ENCODE results near the gene TMA7B. TPM values are rescaled to one million over a fixed set of nuclear protein-coding genes. Genes with fewer than 3 reads are reported as not detected.

TMA7B gene
- total and polyA plus RNA-seq, 10 donors: 0.29 to 4.2 (median 2.5) TPM

GRCh38 chr22:39988386-39989114 lies 28.4 kb downstream of the TMA7B start:
- WGBS, 5 donors: 69 to 81% (median 78%) methylated on average over 10 of the region's 10 CpGs
- intact Hi-C loops (cut with DNase I; ENCODE audit: low total_unique reads): no loop called here
- no peak for TF ChIP-seq POLR2A (IDR thresholded peaks at IDR 0.05)
- no peak for TF ChIP-seq POLR2AphosphoS5 (IDR thresholded peaks at IDR 0.05)
- no peak for TF ChIP-seq CTCF (IDR thresholded peaks at IDR 0.05 in 8 of 11, conservative IDR thresholded peaks at IDR 0.05 in 3 of 11)
- H3K27ac ChIP-seq: no peak overlapping the region
- H3K4me3 ChIP-seq: no peak overlapping the region
- peaks cover 0 to 33% (median 10%) of the 10 kb centered on the region in 7 donors for H3K27me3 ChIP-seq (replicated peaks in 1 of 7)
- no peaks in the 10 kb centered on the region for H3K36me3 ChIP-seq
- DNase-seq: no peak
- no peaks in the 10 kb centered on the region for H3K9me3 ChIP-seq
- no peaks in the 10 kb centered on the region for H3K4me1 ChIP-seq

DNA sequence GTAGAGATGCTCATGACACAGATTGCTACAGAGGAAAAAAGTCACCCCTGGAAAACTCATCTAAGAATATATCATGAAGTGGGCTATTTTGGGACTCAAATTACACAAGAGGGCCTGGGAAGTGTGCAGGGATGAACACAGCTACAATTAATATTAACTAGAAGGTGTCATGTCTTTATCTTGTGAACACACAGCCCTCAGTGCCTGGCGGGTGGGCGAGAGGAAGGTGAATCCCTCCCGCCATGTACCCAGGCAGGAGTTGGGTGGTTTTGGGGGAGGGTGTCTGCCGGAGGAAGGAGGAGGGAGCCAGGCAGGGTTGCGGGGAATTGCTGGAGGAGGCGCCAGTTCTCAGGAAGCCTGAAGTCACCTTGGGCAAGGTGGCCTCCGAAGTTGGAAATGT lies 29.4 kb downstream of the TMA7B start:
- intact Hi-C loops (cut with DNase I; ENCODE audit: low total_unique reads): no loop called here
- TF ChIP-seq POLR2AphosphoS5 (IDR thresholded peaks at IDR 0.05) (no peak), CTCF (IDR thresholded peaks at IDR 0.05 in 8 of 11, conservative IDR thresholded peaks at IDR 0.05 in 3 of 11) (no peak), POLR2A (IDR thresholded peaks at IDR 0.05) (no peak)
- Histone ChIP-seq H3K4me1 (peaks cover 0 to 9% (median 5%) of the 10 kb centered on the region in 6 donors), H3K9me3 (no peaks in the 10 kb centered on the region), H3K27ac (no peak overlapping the region), H3K36me3 (no peaks in the 10 kb centered on the region), H3K4me3 (no peak overlapping the region), H3K27me3 (replicated peaks in 1 of 7) (peaks cover 0 to 44% (median 21%) of the 10 kb centered on the region in 7 donors)
- 82 to 95% (median 85%) methylated on average over 7 of the region's 7 CpGs for WGBS, 5 donors
- no peak for DNase-seq

DNA sequence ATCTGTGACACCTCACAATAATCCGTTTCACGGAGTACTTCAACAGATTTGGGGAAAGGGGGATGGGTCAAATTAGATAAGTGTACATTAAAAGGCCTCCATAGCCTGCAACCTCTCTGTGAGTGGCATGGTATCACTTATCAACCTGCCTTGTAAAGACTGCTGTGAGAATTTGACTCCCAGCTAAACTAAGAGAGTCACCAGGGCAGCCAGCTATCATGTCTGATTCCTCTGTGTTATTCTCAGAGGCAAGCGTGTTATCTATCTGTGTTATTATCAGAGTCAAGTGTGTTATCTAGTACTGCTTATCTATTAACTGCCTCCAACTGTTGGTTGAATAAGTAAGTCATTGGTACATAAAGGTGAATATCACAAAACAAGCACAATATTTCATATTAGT lies 30.5 kb downstream of the TMA7B start:
- H3K4me1 ChIP-seq: peaks cover 0 to 18% (median 12%) of the 10 kb centered on the region in 6 donors
- intact Hi-C loops (cut with DNase I; ENCODE audit: low total_unique reads): no loop called here
- DNase-seq: no peak
- no peak overlapping the region for H3K27ac ChIP-seq
- no peaks in the 10 kb centered on the region for H3K36me3 ChIP-seq
- 84 to 100% (median 94%) methylated on average over 3 of the region's 3 CpGs for WGBS, 5 donors
- TF ChIP-seq POLR2AphosphoS5 (IDR thresholded peaks at IDR 0.05) (no peak), POLR2A (IDR thresholded peaks at IDR 0.05) (no peak), CTCF (IDR thresholded peaks at IDR 0.05 in 8 of 11, conservative IDR thresholded peaks at IDR 0.05 in 3 of 11) (no peak)
- peaks cover 0 to 54% (median 30%) of the 10 kb centered on the region in 7 donors for H3K27me3 ChIP-seq (replicated peaks in 1 of 7)
- no peak overlapping the region for H3K4me3 ChIP-seq
- no peaks in the 10 kb centered on the region for H3K9me3 ChIP-seq

DNA sequence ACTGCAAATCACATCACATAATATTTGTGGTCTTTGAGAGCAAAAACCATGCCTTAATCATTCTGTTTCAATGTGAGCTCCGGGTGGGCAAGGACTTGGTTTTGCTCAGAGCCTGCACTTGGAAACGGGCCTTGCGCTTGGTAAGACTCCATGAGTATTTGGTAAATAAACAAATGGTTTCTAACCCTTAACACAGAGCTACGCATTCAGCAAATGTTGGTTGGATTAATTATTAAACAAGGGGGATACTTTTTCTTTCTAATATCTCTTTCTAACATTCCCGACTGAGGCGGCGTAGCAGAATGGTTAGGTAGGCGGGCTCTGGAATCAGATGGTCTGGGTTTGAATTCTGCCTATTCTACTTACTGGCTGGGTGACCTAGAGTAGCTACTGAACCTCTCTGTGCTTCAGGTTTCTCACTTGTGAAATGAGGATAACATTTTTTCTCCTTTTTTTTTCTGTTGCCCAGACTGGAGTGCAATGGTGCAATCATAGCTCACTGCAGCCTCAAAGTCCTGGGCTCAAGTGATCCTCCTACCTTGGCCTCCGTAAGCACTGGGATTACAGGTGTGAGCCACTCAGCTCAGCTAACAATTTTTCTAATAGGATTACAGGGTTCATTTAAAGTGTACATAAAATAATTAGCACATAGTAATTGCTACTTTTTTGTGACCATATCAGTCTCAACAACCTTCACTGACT lies 31.1 kb downstream of the TMA7B start:
- Histone ChIP-seq H3K4me1 (peaks cover 0 to 18% (median 12%) of the 10 kb centered on the region in 6 donors), H3K9me3 (no peaks in the 10 kb centered on the region), H3K36me3 (no peaks in the 10 kb centered on the region), H3K27ac (no peak overlapping the region), H3K4me3 (no peak overlapping the region), H3K27me3 (replicated peaks in 1 of 7) (peaks cover 0 to 60% (median 36%) of the 10 kb centered on the region in 7 donors)
- WGBS, 5 donors: 92 to 97% (median 95%) methylated on average over 9 of the region's 9 CpGs
- intact Hi-C loops (cut with DNase I; ENCODE audit: low total_unique reads): no loop called here
- no peak for DNase-seq
- TF ChIP-seq CTCF (IDR thresholded peaks at IDR 0.05 in 8 of 11, conservative IDR thresholded peaks at IDR 0.05 in 3 of 11): no peak
- no peak for TF ChIP-seq POLR2A (IDR thresholded peaks at IDR 0.05)
- no peak for TF ChIP-seq POLR2AphosphoS5 (IDR thresholded peaks at IDR 0.05)
